Forelimb muscle (tissue), 1 donor: ENCODE results near the gene CEP63. TPM values are rescaled to one million over a fixed set of nuclear protein-coding genes. Genes with fewer than 3 reads are reported as not detected.
"Not testable (repeated sequence)": the region's sequence is repeated elsewhere in the genome, so short reads cannot be mapped to it uniquely, and the experiment has no call there.

ENCODE experiments used
- DNase-seq: peaks from one replicate; pipeline ENCODE4 v3.0.0-alpha.2; 2013; ENCODE audit warnings: low read depth
- polyA plus RNA-seq: library from polyadenylated mRNA; unstranded; fragments of 120-200 nt; gene quantifications from one replicate; pipeline ENCODE4 v1.2.1, GENCODE V29; 2013; ENCODE audit not compliant: insufficient read length

Gene CEP63
- polyA plus RNA-seq, 1 donor = 35.9 TPM

GRCh38 chr3:134576426-134576825 lies 90.6 kb downstream of the CEP63 start:
- no peak for DNase-seq

- no peak for DNase-seq
Observed at GRCh38 chr3:134576831-134577230, 91.0 kb downstream of the CEP63 start.

- DNase-seq = no peak
Observed at GRCh38 chr3:134579141-134579665, 93.3 kb downstream of the CEP63 start.

GRCh38 chr3:134590766-134591165 lies 104.9 kb downstream of the CEP63 start:
- no peak for DNase-seq

- DNase-seq = no peak
Observed at GRCh38 chr3:134592806-134593205, 106.9 kb downstream of the CEP63 start.

GRCh38 chr3:134594331-134594741 lies 108.5 kb downstream of the CEP63 start:
- DNase-seq = no peak

GRCh38 chr3:134594986-134595385 lies 109.1 kb downstream of the CEP63 start:
- DNase-seq = not testable (repeated sequence)

- no peak for DNase-seq
Observed at GRCh38 chr3:134597390-134597970, 111.6 kb downstream of the CEP63 start.

- no peak for DNase-seq
Observed at GRCh38 chr3:134598763-134599545, 113.1 kb downstream of the CEP63 start.

- DNase-seq = no peak
Observed at GRCh38 chr3:134600206-134600605, 114.3 kb downstream of the CEP63 start.

- no peak for DNase-seq
Observed at GRCh38 chr3:134600685-134601463, 115.0 kb downstream of the CEP63 start.

GRCh38 chr3:134601539-134602439 lies 115.9 kb downstream of the CEP63 start:
- no peak for DNase-seq

GRCh38 chr3:134602440-134602814 lies 116.6 kb downstream of the CEP63 start:
- no peak for DNase-seq

GRCh38 chr3:134603480-134603879 lies 117.6 kb downstream of the CEP63 start:
- DNase-seq = no peak

GRCh38 chr3:134603956-134604355 lies 118.1 kb downstream of the CEP63 start:
- DNase-seq = no peak

- DNase-seq = no peak
Observed at GRCh38 chr3:134605556-134605955, 119.7 kb downstream of the CEP63 start.

- DNase-seq = no peak
Observed at GRCh38 chr3:134606033-134607025, 120.5 kb downstream of the CEP63 start.

GRCh38 chr3:134607054-134608022 lies 121.5 kb downstream of the CEP63 start:
- no peak for DNase-seq
